Testis (tissue), 2 donors: Measurements from ENCODE around the gene ZNF503.

ENCODE experiments used
- POLR2A ChIP-seq: fragments of 450-650 bp; IDR thresholded peaks from one replicate; pipeline ENCODE4 v1.6.1; 2017; ENCODE audit warnings: antibody characterized with exemption, mild to moderate bottlenecking, moderate library complexity
- TF ChIP-seq, protein P1 (sequence below), 3 experiments: fragments of 450-650 bp in 2 of 3; fragments of 200-600 bp in 1 of 3; sonication (generic) in 1 of 3; IDR thresholded peaks; one replicate each; pipeline ENCODE4 v1.5.1; 2016 to 2019; ENCODE audit warnings: antibody characterized with exemption in 3 of 3, mild to moderate bottlenecking in 2 of 3, moderate library complexity in 1 of 3

DNA sequence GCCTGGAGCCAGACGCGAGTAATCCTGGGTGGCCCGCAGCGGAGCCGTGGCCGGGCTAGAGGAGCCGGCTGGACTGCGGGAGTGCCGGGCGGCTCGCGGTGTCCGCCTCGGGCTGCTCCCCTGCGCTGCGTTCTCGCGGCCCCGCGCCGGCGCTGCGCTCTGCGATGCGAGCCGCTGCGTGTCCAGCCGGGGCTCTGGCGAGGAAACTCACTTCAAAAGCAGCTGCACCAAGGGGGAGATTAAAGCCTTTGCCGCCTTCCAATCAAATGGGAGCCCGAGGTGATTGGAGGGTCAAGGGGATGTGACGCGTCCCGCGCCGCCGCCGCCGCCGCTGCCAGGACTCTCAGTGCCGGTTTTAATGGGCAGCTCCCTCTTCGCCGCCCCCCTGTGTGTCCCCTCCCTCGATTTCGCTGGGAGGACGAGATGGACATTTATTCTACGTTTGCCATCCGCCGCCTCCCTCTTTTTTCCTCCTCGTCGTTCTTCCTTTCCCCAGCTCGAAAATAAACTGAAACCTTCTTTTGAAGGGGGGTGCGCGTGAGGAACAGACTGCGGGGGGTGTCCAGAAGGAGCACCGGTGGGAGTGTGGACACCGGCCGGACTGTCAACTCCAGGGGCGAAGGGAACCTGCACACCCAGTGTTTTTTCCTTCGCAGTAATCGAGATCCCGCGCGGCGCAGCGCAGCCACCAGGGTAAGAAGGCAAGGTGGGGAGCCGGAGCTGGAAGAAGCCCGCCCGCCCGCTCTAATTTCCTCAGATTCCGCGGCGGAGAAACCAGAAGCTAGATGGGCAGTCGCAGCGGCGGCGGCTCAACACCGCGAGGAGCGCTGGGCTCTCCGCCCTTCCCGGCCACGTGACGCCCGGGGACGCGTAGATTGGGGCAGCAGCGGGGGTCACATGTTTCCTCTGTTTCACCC lies at the start of gene ZNF503:
- TF ChIP-seq, protein P1, sequence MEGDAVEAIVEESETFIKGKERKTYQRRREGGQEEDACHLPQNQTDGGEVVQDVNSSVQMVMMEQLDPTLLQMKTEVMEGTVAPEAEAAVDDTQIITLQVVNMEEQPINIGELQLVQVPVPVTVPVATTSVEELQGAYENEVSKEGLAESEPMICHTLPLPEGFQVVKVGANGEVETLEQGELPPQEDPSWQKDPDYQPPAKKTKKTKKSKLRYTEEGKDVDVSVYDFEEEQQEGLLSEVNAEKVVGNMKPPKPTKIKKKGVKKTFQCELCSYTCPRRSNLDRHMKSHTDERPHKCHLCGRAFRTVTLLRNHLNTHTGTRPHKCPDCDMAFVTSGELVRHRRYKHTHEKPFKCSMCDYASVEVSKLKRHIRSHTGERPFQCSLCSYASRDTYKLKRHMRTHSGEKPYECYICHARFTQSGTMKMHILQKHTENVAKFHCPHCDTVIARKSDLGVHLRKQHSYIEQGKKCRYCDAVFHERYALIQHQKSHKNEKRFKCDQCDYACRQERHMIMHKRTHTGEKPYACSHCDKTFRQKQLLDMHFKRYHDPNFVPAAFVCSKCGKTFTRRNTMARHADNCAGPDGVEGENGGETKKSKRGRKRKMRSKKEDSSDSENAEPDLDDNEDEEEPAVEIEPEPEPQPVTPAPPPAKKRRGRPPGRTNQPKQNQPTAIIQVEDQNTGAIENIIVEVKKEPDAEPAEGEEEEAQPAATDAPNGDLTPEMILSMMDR (IDR thresholded peaks at IDR 0.05) = peak in 2 of 3 experiments; percentile 51 to 53
- TF ChIP-seq POLR2A = peak; percentile 61
